CD4-positive, alpha-beta T cell treated with Interleukin-4 for 4 hours (primary cell): ENCODE results near the gene RBKS.
A peak's percentile ranks its signal among the peaks of the same experiment; 100 is the strongest.
"Not testable (repeated sequence)": the region's sequence is repeated elsewhere in the genome, so short reads cannot be mapped to it uniquely, and the experiment has no call there.

ENCODE experiments used
- DNase-seq: peaks from one replicate; pipeline ENCODE4 v3.0.0-alpha.2; 2020

The RBKS gene

GRCh38 chr2:27756091-27756490, 134.1 kb downstream of the RBKS start:
- no peak for DNase-seq

DNA sequence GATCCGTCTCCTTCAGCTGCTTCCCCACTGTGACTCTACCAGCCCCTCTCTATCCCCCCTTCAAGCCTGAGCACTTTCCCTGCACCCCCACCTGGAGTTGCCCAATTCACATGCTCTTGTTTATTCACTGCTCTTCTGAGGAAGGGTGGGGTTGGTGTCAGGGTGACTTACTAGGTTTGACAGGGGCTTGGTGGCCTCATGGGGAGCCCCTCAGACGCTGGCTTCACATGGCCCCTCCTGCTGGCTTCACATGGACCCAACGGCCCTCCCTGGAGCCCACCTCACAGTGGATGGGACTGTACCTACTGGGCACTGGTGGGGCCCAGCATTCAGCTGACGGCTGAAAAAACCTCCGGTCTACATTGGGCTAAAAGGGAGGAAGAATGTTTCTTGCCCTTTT, 135.4 kb downstream of the RBKS start:
- no peak for DNase-seq

- DNase-seq = peak; percentile 56
Observed at GRCh38 chr2:27754138-27754588, 136.0 kb downstream of the RBKS start.

GRCh38 chr2:27752551-27753237, 137.5 kb downstream of the RBKS start:
- DNase-seq = no peak

- no peak for DNase-seq
Observed at GRCh38 chr2:27751377-27751776, 138.8 kb downstream of the RBKS start.

- DNase-seq = not testable (repeated sequence)
Observed at GRCh38 chr2:27748803-27749554, 141.2 kb downstream of the RBKS start.

DNA sequence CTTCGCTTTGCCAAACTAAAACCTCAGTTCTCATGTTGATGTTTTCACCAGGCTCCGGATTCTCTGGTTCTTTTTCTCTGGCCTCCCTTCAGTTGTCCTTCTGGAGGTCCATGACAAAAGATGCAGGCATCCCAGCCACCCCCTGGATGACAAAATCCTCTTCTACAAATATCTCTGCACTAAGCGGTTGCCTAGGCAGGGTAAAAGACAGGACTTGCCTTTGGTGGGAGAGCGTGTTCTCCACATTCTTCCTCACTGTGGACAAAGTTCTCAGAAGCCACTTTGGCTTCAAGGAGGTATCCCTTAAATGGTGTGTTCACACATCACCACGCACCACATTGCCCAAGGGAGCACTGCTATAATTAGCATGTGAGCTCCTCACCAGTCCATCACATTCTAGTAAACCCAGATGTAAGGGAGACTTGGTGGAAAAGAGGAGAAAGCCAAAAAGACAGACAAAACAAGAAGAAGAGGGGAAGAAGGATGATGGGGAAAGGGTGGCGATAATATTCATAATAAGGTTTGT, 142.3 kb downstream of the RBKS start:
- DNase-seq = no peak

- no peak for DNase-seq
Observed at GRCh38 chr2:27746325-27746724, 143.9 kb downstream of the RBKS start.

GRCh38 chr2:27745494-27745893, 144.7 kb downstream of the RBKS start:
- not testable (repeated sequence) for DNase-seq

- no peak for DNase-seq
Observed at GRCh38 chr2:27742571-27742970, 147.6 kb downstream of the RBKS start.

- DNase-seq = no peak
Observed at GRCh38 chr2:27741673-27742072, 148.5 kb downstream of the RBKS start.

- no peak for DNase-seq
Observed at GRCh38 chr2:27739058-27739373, 151.2 kb downstream of the RBKS start.

GRCh38 chr2:27738349-27739057, 151.7 kb downstream of the RBKS start:
- no peak for DNase-seq

DNA sequence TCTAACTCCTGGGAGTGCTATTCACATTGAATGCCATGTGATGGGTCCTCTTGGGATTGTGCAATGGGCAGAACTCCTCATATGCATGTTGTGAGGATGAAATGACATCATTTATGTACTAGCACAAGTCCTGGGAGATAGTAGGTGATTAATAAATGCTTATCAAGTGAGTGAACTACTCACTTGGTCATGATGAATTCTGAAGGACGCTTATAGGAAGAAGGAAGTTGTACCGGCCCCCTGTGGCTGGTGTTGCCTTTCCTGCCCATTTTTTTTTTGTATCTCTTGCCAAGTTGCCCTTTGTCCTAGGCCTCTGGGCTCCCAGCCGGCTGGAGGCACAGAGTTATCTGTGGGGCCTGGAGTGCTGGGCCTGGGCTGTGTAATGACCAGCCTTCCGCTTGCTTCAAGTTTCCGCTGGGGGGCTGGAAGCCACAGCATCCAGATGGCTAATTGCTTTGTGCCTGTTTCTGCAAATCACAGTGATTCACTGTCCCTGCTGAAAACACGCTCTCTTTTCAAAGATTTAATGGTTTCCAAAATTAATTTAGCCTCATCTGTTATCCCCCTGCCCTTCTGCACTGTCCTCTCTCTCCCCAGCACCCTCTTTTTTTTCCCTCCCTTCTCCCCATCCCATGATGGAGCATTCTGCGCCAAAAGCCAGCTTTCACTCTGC, 152.4 kb downstream of the RBKS start:
- DNase-seq = no peak

GRCh38 chr2:27736890-27737204, 153.3 kb downstream of the RBKS start:
- DNase-seq = no peak

DNA sequence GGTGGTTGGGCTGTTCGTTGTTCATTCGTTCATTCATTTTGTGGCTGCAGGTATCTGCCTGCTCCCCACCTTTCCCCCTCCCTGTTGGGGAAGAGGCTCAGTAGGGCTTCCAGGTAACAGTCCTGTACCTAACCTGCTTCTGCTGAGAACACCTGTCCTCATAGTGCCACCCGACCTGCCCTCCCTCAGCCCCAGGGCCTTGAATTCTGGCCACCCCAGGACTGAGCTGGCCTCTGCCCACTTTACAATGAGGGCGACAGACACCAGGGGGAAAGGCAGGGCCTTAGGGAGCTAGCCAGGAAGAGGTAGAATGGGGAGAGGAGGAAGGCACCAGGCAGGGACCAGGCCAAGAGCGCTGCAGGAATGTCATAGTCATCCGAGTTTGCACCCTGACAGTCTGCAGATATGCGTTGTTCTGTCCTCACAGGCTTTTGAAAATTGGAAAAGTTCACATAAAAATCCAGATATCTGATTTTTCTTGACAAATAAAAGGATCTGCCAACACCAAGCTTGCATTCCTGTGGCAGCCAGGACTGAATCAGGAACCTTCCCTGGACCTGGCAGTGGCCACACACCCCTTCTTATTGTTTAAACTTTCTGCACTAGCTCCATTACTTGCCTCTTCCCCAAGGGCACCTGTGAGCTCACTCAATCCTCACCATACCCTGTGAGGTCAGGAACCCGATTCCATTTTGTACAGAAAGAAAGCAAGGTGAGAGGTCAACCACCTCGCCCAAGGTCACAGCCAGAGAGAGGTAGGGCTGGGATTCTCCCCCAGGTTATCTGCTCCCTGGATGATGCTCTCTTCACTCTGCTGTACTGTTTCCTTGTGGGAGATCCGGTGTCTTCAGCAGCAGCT, 153.9 kb downstream of the RBKS start:
- DNase-seq = no peak

- peak; percentile 24 for DNase-seq
Observed at GRCh38 chr2:27735263-27735904, 154.8 kb downstream of the RBKS start.

DNA sequence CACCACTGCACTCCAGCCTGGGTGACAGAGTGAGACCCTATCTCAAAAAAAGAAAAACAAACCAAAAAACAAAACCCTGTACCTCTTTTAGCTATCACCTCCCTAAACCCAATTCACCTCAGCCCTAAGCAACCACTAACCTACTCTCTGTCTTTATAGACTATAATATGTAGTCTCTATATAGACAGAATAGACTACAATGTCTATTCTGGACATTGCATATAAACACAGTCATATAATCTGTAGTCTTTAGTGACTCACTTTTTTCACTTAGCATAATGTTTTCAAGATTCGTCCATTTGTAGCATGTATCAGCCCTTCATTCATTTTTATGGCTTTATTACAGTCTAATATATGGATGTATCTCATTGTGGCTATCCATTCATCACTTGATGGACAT, 155.9 kb downstream of the RBKS start:
- no peak for DNase-seq
